Activated CD8-positive, alpha-beta T cell treated with anti-CD3 and anti-CD28 coated beads for 36 hours (primary cell): ENCODE measurements around the gene DGCR6L. TPM values are rescaled to one million over a fixed set of nuclear protein-coding genes. Genes with fewer than 3 reads are reported as not detected.
"Not testable (repeated sequence)": the region's sequence is repeated elsewhere in the genome, so short reads cannot be mapped to it uniquely, and the experiment has no call there.

Source experiments
- ATAC-seq: fragments of 200-7000 bp; cut with Tn5 transposase; one replicate; pipeline ENCODE4 v1.10.0; 2021; ENCODE audit warnings: mild to moderate bottlenecking, moderate library complexity
- CTCF ChIA-PET: fragments of 350-600 bp; sonication (Branson Sonifier 250); formaldehyde crosslinking; loops from one replicate; lab custom pipeline; 2021; ENCODE audit warnings: antibody characterized with exemption; lab: Charles Lee
- POLR2A ChIA-PET: fragments of 350-600 bp; sonication (Branson Sonifier 250); formaldehyde crosslinking; loops from one replicate; lab custom pipeline; 2021; ENCODE audit warnings: antibody characterized with exemption; lab: Charles Lee
- DNase-seq: peaks from one replicate; pipeline ENCODE4 v3.0.0-alpha.2; 2020
- H3K27ac Mint-ChIP-seq: one replicate; pipeline ENCODE4 v1.8.0; 2021; ENCODE audit warnings: mild to moderate bottlenecking, mixed read lengths
- H3K27me3 Mint-ChIP-seq: one replicate; pipeline ENCODE4 v1.8.0; 2021; ENCODE audit warnings: mixed read lengths
- H3K36me3 Mint-ChIP-seq: one replicate; pipeline ENCODE4 v1.8.0; 2021; ENCODE audit warnings: low read depth, mixed read lengths
- H3K4me1 Mint-ChIP-seq: one replicate; pipeline ENCODE4 v1.8.0; 2021; ENCODE audit warnings: low read depth, mixed read lengths
- H3K4me3 Mint-ChIP-seq: one replicate; pipeline ENCODE4 v1.8.0; 2021; ENCODE audit warnings: mild to moderate bottlenecking, moderate library complexity, mixed read lengths
- H3K9me3 Mint-ChIP-seq: one replicate; pipeline ENCODE4 v1.8.0; 2021; ENCODE audit warnings: mixed read lengths
- intact Hi-C: fragments of 100-400 bp; cut with micrococcal nuclease; formaldehyde crosslinking; loops from one replicate; pipeline ENCODE4 v1.10.0; 2022
- total RNA-seq, 2 experiments: library from RNA; stranded (reverse); gene quantifications; one replicate each; pipeline ENCODE4 v1.2.3, GENCODE V29; 2021
- TF ChIP-seq, protein P1 (sequence below): fragments of 200-600 bp; IDR thresholded peaks from one replicate; pipeline ENCODE4 v1.8.0; 2022; ENCODE audit warnings: antibody characterized with exemption, mild to moderate bottlenecking

DGCR6L gene
- total RNA-seq, 2 experiments from 2014 or later = 30.7 to 32.0 TPM

DNA sequence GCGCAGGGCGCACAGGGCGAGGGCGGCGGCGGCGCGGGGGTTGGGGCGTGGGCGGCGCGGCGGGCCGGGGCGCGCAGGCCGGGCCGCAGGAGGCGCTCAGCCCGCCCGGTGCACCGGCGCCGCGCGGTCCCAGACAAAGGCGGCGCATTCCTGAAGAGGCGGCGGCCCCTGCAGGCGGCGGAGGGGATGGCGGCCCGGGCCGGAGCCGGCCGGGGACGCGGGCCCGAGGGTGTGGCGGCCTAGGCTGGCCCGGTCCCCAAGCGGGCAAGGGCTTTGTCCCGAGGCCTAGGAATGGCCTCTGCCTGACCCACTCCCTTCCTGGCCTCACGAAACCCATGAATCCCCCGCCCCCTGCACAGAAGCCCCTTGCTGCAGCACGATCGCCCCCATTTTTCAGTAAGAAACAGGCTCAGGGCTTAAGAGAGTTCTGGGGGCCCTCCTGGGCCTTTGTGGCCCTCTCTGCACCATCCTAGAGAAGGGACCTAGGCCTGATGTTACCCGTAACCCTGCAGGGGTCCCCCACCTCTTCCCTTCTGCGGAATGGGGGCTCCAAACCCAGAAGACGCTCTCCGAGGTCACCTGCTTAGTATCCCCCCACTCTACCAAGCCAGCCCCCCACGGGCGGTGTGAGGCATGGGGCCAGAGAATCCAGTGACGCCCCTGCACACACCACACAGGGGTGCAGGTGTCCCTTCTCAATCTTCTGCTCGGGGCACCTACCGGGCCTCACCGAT lies 51.4 kb downstream of the DGCR6L start, which contains the start of gene RTN4R:
Gene RTN4R (minus strand): TSS at position 40 of the 734 bp plus-strand sequence. CDS start 226 bp downstream, outside the sequence.
- Mint-ChIP-seq H3K27ac (no peak within 1 kb of the TSS), H3K36me3 (no peaks in the 10 kb centered on the region), H3K4me3 (peak within 1 kb of the TSS; percentile 54), H3K27me3 (no peaks in the 10 kb centered on the region), H3K4me1 (peaks cover 3% of the 10 kb centered on the region), H3K9me3 (no peaks in the 10 kb centered on the region)
- DNase-seq (peak; percentile 65), ATAC-seq (peak; percentile 86)
- POLR2A ChIA-PET = interaction anchor here (1.2 kb wide), 1 partner anchor 30 kb away, joined by 3 read pairs; no protein-coding TSS in a partner anchor
- TF ChIP-seq, protein P1, sequence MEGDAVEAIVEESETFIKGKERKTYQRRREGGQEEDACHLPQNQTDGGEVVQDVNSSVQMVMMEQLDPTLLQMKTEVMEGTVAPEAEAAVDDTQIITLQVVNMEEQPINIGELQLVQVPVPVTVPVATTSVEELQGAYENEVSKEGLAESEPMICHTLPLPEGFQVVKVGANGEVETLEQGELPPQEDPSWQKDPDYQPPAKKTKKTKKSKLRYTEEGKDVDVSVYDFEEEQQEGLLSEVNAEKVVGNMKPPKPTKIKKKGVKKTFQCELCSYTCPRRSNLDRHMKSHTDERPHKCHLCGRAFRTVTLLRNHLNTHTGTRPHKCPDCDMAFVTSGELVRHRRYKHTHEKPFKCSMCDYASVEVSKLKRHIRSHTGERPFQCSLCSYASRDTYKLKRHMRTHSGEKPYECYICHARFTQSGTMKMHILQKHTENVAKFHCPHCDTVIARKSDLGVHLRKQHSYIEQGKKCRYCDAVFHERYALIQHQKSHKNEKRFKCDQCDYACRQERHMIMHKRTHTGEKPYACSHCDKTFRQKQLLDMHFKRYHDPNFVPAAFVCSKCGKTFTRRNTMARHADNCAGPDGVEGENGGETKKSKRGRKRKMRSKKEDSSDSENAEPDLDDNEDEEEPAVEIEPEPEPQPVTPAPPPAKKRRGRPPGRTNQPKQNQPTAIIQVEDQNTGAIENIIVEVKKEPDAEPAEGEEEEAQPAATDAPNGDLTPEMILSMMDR = peak; percentile 54
- CTCF ChIA-PET = interaction anchor here (0.9 to 1.5 kb wide), 3 partner anchors 10 to 112 kb away, joined by 3 to 4 read pairs (median 4); no protein-coding TSS in a partner anchor
- intact Hi-C loops = loop anchor here (5.0 kb wide), 1 partner anchor 111 kb away; no protein-coding TSS in a partner anchor

DNA sequence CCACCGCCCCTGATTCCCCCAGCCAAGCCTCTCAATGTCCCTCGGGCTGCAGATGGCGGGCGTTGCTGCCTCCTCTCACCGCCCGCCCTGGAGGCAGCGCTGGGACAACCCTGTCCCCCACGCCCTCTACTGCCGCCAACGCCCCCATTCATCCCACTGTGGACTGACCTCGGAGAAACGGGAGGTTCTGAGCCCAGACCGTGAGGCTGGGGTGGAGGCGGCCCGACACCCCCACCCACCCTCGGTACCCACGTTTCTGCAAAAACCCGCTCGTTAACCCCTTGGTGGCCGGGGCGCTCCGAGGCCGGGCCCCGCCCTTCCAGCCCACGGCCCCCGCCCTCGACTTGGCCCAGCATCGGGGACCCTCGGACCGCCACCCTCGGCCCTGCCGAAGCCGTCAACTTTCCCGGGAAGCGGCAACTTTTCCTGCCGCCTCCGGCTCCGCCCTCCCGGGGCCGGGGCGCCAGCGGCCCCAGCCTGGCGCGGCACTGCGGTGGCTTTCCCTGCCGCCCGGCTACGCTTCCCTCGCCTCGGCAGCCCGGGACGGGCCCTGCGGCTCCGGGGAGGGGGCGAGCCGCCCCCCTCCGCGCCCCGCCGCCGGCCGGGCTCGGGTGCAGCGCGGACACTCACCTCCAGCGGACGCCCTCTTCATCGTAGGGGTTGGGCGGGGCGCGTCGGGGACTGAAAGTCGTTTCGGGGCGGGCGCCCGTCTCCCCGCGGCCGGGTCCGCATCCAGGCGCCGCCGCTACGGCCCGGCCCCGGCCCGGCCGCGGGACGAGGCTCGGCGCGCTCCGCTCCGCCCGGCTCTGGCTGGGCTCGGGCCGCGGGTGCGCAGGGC lies 52.2 kb downstream of the DGCR6L start:
- peak; percentile 40 for DNase-seq
- CTCF ChIA-PET = no interaction called here
- ATAC-seq = no peak
- TF ChIP-seq, protein P1 = no peak
- Mint-ChIP-seq H3K4me1 (peaks cover 3% of the 10 kb centered on the region), H3K27ac (no peak overlapping the region), H3K9me3 (no peaks in the 10 kb centered on the region), H3K4me3 (peak overlapping the region; percentile 50), H3K36me3 (no peaks in the 10 kb centered on the region), H3K27me3 (no peaks in the 10 kb centered on the region)
- intact Hi-C loops = loop anchor here (5.0 kb wide), 1 partner anchor 110 kb away; no protein-coding TSS in a partner anchor
- POLR2A ChIA-PET = no interaction called here

DNA sequence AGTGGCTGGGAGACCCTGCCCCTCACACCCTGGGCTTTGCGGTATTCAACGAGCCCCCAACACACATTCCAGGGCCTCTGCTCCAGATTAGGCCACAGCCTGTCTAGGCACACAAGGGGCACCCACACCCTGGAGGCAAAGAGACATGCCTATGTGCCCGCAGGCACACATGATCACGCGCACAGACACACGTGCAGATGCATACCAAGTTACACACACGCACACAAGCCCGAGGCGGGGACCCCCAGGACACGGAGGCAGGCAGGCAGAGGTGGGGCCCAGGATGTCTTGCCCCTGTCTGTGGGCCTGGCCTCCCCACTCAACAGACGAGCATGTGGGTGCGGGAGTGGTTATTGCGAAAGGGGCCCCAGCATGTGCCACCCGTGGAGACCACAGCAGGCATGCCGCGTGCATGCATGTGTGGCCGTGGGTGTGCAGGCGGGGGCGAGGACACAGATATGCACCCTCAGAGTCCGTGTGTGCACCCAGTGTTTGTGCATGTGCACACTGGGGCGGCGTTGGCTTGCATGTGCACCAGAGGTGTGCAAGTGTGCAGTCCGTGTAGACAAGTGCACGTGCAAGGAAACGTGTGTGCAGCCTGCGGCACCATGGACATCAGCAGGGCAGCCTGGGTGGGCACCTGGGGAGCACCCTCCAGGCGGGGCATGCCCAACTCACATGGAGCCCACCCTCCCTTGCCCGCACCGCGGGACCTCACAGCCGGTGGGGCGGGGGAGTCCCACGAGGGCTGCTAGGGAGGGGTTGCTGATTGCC lies 53.0 kb downstream of the DGCR6L start:
- POLR2A ChIA-PET, H3K27me3 Mint-ChIP-seq, H3K36me3 Mint-ChIP-seq, ATAC-seq, H3K27ac Mint-ChIP-seq, H3K9me3 Mint-ChIP-seq, CTCF ChIA-PET, H3K4me1 Mint-ChIP-seq, DNase-seq: not testable (repeated sequence)
- H3K4me3 Mint-ChIP-seq = peak overlapping the region; percentile 50
- intact Hi-C loops = loop anchor here (5.0 kb wide), 1 partner anchor 110 kb away; no protein-coding TSS in a partner anchor

DNA sequence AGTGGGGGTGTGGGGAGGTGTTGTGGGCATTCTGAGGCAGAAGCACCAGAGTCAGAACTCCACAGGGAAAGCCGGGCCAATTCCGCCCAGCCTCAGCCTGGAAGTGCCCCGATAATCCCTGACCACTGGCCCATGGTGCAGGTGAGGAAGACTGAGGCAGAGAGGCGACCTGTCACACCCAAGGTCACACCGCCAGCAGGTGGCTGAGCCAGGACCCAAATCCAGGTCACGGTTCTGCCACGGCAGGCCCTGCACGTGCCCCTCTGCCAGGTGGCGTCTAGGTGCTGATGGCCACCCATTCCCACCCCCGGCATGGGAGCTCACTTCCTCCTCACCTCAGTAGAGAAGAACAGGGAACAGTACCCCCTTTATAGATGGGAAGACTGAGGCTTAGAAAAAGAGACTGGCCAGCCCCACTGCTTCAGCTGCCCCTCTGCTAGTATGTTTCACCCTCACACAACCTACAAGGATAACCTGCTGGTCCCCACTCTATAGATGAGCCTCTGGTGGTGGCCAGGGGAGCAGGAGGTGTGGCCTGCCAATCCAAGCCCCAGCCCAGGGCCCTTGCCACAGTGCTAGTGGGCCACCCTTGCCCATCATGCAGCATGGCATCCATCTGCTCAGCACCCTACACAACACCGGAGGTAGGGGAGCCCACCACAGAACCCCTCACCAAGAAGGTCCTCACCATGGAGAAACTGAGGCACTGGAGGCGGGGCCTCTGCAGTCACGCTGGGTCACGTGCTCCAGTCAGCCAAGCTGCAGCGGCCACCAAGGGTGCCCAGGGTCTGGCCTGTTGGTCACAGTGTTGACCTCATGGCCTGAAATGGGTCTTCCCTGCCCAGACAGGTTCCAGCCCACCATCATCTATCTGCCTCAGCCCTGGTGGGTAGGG lies 53.8 kb downstream of the DGCR6L start:
- ATAC-seq, CTCF ChIA-PET, H3K27me3 Mint-ChIP-seq, H3K4me1 Mint-ChIP-seq, H3K27ac Mint-ChIP-seq, H3K9me3 Mint-ChIP-seq, POLR2A ChIA-PET, DNase-seq, H3K36me3 Mint-ChIP-seq: not testable (repeated sequence)
- peak overlapping the region; percentile 14 for H3K4me3 Mint-ChIP-seq
- intact Hi-C loops = loop anchor here (5.0 kb wide), 1 partner anchor 109 kb away; no protein-coding TSS in a partner anchor
